CD14-positive monocyte (primary cell): ENCODE results near the gene GRID2. TPM values are rescaled to one million over a fixed set of nuclear protein-coding genes. Genes with fewer than 3 reads are reported as not detected.

Source experiments
- DNase-seq, 3 donors: peaks; one replicate each; pipeline ENCODE4 v3.0.0-alpha.2; 2011 to 2022
- H2AFZ ChIP-seq: 2 replicates; pipeline ENCODE4 v1.6.0; 2012; ENCODE audit warnings: mild to moderate bottlenecking, low read depth, low read length, inconsistent platforms; ENCODE audit not compliant: insufficient read depth, poor library complexity, severe bottlenecking
- H3K27ac ChIP-seq, 2 donors: 1 replicate in 1 of 2; 2 replicates in 1 of 2; pipeline ENCODE4 v1.5.1; 2012 to 2013; ENCODE audit warnings: low read length in 2 of 2, control low read depth in 1 of 2, inconsistent platforms in 1 of 2, low read depth in 1 of 2, mild to moderate bottlenecking in 1 of 2
- H3K27me3 ChIP-seq, 2 donors: one replicate each; pipeline versions ENCODE4 v1.6.0 to v1.6.1; 2011 to 2013; ENCODE audit warnings: low read length in 2 of 2; ENCODE audit not compliant: control insufficient read depth in 2 of 2, insufficient read depth in 2 of 2
- H3K36me3 ChIP-seq, 2 donors: replicated peaks in 1 of 2; 1 replicate in 1 of 2; 2 replicates in 1 of 2; pipeline versions ENCODE4 v1.5.1 to v1.6.1; 2012 to 2013; ENCODE audit warnings: low read length in 2 of 2, control low read depth in 1 of 2, inconsistent platforms in 1 of 2, mild to moderate bottlenecking in 1 of 2; ENCODE audit not compliant: insufficient read depth in 2 of 2, control insufficient read depth in 1 of 2
- H3K4me1 ChIP-seq, 2 donors: 1 replicate in 1 of 2; 2 replicates in 1 of 2; pipeline versions ENCODE4 v1.5.1 to v1.6.1; 2012 to 2013; ENCODE audit warnings: low read length in 2 of 2, control low read depth in 1 of 2, inconsistent platforms in 1 of 2, mild to moderate bottlenecking in 1 of 2, moderate library complexity in 1 of 2; ENCODE audit not compliant: insufficient read depth in 2 of 2, control insufficient read depth in 1 of 2
- H3K4me2 ChIP-seq: replicated peaks from 2 replicates; pipeline ENCODE3; 2012; ENCODE audit warnings: low read length, moderate library complexity, mild to moderate bottlenecking; ENCODE audit not compliant: poor library complexity, severe bottlenecking; ENCODE audit errors: extremely low read depth
- H3K4me3 ChIP-seq, 3 experiments: fragments of 200-600 bp in 1 of 3; sonication (generic) in 1 of 3; replicated peaks in 1 of 3; 1 replicate in 2 of 3; 2 replicates in 1 of 3; pipeline ENCODE4 v1.5.1; 2011 to 2013; ENCODE audit warnings: low read length in 3 of 3, mild to moderate bottlenecking in 3 of 3, control low read depth in 2 of 3, low read depth in 2 of 3, inconsistent platforms in 1 of 3, moderate library complexity in 1 of 3
- H3K79me2 ChIP-seq: 2 replicates; pipeline ENCODE4 v1.6.0; 2012; ENCODE audit warnings: mild to moderate bottlenecking, control low read depth, inconsistent platforms, low read length, moderate library complexity; ENCODE audit not compliant: insufficient read depth
- H3K9ac ChIP-seq: 2 replicates; pipeline ENCODE4 v1.6.0; 2017; ENCODE audit warnings: low read length, mild to moderate bottlenecking; ENCODE audit not compliant: insufficient read depth, poor library complexity, severe bottlenecking
- H3K9me3 ChIP-seq, 2 donors: replicated peaks in 1 of 2; 1 replicate in 1 of 2; 2 replicates in 1 of 2; pipeline versions ENCODE4 v1.5.1 to v1.6.1; 2012 to 2013; ENCODE audit warnings: low read length in 2 of 2, control low read depth in 1 of 2; ENCODE audit not compliant: control insufficient read depth in 1 of 2, insufficient read depth in 1 of 2
- H4K20me1 ChIP-seq: 2 replicates; pipeline ENCODE4 v1.6.0; 2012; ENCODE audit warnings: mild to moderate bottlenecking, low read length, control low read depth, moderate library complexity; ENCODE audit not compliant: insufficient read depth
- H3K27ac Mint-ChIP-seq, 7 donors: one replicate each; pipeline ENCODE4 v1.8.0; 2020; ENCODE audit warnings: mild to moderate bottlenecking in 7 of 7, mixed read lengths in 7 of 7, moderate library complexity in 6 of 7, inconsistent platforms in 2 of 7
- H3K27me3 Mint-ChIP-seq, 3 donors: one replicate each; pipeline ENCODE4 v1.8.0; 2021 to 2022; ENCODE audit warnings: low read depth in 3 of 3, mild to moderate bottlenecking in 3 of 3, mixed read lengths in 3 of 3, moderate library complexity in 3 of 3, inconsistent platforms in 1 of 3
- H3K36me3 Mint-ChIP-seq, 2 donors: one replicate each; pipeline ENCODE4 v1.8.0; 2020; ENCODE audit warnings: mixed read lengths in 2 of 2, inconsistent platforms in 1 of 2, mild to moderate bottlenecking in 1 of 2
- H3K4me1 Mint-ChIP-seq: one replicate; pipeline ENCODE4 v1.8.0; 2020; ENCODE audit warnings: mild to moderate bottlenecking, mixed read lengths
- H3K4me3 Mint-ChIP-seq, 2 donors: one replicate each; pipeline ENCODE4 v1.8.0; 2020; ENCODE audit warnings: mild to moderate bottlenecking in 2 of 2, mixed read lengths in 2 of 2, moderate library complexity in 1 of 2
- H3K9me3 Mint-ChIP-seq, 7 donors: one replicate each; pipeline ENCODE4 v1.8.0; 2020 to 2022; ENCODE audit warnings: mixed read lengths in 7 of 7, mild to moderate bottlenecking in 6 of 7, moderate library complexity in 6 of 7, inconsistent platforms in 2 of 7
- CTCF ChIP-seq: fragments of 200-600 bp; IDR thresholded peaks from one replicate; pipeline ENCODE4 v1.8.0; 2022; ENCODE audit warnings: antibody characterized with exemption, mild to moderate bottlenecking
- WGBS: methylation state at CpG from one replicate; pipeline ENCODE4 v1.1.5; 2013; ENCODE audit warnings: missing lambda C conversion rate; ENCODE audit not compliant: insufficient coverage; 5-methylcytosine and 5-hydroxymethylcytosine counted together
- intact Hi-C, 2 donors: fragments of 100-400 bp; cut with micrococcal nuclease; formaldehyde crosslinking; loops; one replicate each; pipeline versions ENCODE4 v1.15.0 to v1.15.1; 2023
- polyA plus RNA-seq, 3 donors: library from polyadenylated mRNA; depleted of rRNA in 1 of 3; unstranded in 2 of 3; stranded (reverse) in 1 of 3; fragments of 300-500 nt in 2 of 3; fragments of >200 nt in 1 of 3; fragmentation: Illumina TruSeq in 2 of 3; gene quantifications; 1 replicate in 2 of 3; 2 replicates in 1 of 3; pipeline ENCODE4 v1.2.3, GENCODE V29; 2012 to 2021

The GRID2 gene
- polyA plus RNA-seq, 3 donors = not detected

DNA sequence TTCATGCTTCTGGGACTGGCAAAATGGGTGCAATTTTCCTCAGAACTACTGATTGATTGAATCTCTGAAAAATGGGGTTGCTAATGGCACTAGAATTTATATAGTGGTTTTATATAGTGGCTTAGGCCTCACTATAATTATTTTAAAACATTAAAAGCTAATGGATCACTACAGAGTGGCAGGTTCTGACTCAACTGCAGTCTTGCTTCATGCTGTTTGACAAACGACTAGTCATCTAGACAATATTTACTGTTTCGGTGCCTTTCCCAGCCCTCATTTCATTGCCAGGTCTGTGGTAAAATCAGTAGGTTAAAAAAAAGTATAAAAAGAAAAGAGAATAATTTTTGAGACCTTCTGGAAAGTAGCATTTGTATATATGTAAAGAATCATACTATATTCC is 1172.0 kb downstream of the GRID2 start:
- Mint-ChIP-seq H3K36me3 (no peaks in the 10 kb centered on the region), H3K9me3 (peaks cover 0 to 4% (median 0%) of the 10 kb centered on the region in 7 donors), H3K4me3 (no peak overlapping the region), H3K27me3 (no peaks in the 10 kb centered on the region), H3K4me1 (no peaks in the 10 kb centered on the region), H3K27ac (no peak overlapping the region)
- H3K4me2 ChIP-seq = no peak overlapping the region
- no peaks in the 10 kb centered on the region for H3K9me3 ChIP-seq
- H3K79me2 ChIP-seq = no peaks in the 10 kb centered on the region
- no CpG with 5 or more reads among the region's 2 CpGs for WGBS
- no peaks in the 10 kb centered on the region for H4K20me1 ChIP-seq
- H2AFZ ChIP-seq = no peak overlapping the region
- no peak for TF ChIP-seq CTCF
- intact Hi-C loops = no loop called here
- H3K4me1 ChIP-seq = no peaks in the 10 kb centered on the region
- DNase-seq = no peak
- H3K27me3 ChIP-seq = no peaks in the 10 kb centered on the region
- no peak overlapping the region for H3K4me3 ChIP-seq
- H3K9ac ChIP-seq = no peak overlapping the region
- no peaks in the 10 kb centered on the region for H3K36me3 ChIP-seq
- no peak overlapping the region for H3K27ac ChIP-seq

DNA sequence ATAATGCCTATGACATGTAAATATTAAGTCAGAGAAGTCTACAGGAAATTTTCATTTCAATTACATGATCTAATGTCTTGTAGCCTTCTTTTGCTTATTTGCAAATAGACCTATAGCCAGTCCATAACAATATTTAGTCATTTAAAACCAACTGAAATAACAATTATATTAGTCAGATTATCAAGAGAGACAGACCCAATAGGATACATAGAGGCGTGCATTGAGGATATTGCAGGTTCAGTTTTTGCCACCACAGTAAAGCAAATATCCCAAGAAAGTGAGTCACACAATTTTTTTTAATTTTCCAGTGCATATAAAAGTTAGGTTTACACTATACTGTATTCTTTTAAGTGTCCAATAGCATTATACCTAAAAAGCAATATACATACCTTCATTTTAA is 1175.0 kb downstream of the GRID2 start:
- Mint-ChIP-seq H3K4me1 (no peaks in the 10 kb centered on the region), H3K36me3 (no peaks in the 10 kb centered on the region), H3K4me3 (no peak overlapping the region), H3K27ac (no peak overlapping the region), H3K9me3 (peaks cover 0 to 1% (median 0%) of the 10 kb centered on the region in 7 donors), H3K27me3 (no peaks in the 10 kb centered on the region)
- Histone ChIP-seq H3K4me3 (no peak overlapping the region), H3K27ac (no peak overlapping the region), H3K4me2 (no peak overlapping the region), H3K27me3 (no peaks in the 10 kb centered on the region), H3K9ac (no peak overlapping the region), H3K4me1 (no peaks in the 10 kb centered on the region), H2AFZ (no peak overlapping the region), H3K9me3 (no peaks in the 10 kb centered on the region), H3K79me2 (no peaks in the 10 kb centered on the region), H4K20me1 (no peaks in the 10 kb centered on the region), H3K36me3 (no peaks in the 10 kb centered on the region)
- intact Hi-C loops = no loop called here
- no peak for DNase-seq
- no CpG with 5 or more reads among the region's 1 CpG for WGBS
- TF ChIP-seq CTCF = no peak
